ENCODE measurements around the gene RING1.
A peak's percentile ranks its signal among the peaks of the same experiment; 100 is the strongest.
"Not testable (repeated sequence)": the region's sequence is repeated elsewhere in the genome, so short reads cannot be mapped to it uniquely, and the experiment has no call there.

RING1 gene

DNA sequence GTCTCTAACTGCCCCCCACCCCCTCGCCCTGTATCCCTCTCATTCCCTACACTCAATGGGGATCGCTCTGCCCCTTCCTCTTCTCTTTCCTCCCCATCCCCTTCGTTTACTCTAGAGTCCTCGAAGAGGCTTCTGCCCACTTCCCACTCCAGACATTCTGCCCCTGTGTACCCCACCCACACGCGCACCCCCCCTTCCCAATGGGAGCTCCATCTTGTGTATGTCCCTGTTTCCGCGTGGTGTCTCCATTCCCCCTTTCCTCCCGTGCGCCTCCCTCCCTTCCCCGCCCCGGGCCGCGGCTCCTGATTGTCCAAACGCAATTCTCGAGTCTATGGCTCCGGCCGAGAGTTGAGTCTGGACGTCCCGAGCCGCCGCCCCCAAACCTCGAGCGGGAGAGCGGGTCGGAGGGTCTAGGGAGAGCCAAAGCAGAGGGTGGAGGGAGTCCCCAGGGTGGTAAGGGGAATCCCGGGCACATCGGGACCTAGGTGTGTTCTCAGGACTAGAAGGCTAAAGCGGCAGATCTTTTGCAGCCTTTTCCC, 679 bp upstream of the RING1 start:
- no peak for DNase-seq

DNA sequence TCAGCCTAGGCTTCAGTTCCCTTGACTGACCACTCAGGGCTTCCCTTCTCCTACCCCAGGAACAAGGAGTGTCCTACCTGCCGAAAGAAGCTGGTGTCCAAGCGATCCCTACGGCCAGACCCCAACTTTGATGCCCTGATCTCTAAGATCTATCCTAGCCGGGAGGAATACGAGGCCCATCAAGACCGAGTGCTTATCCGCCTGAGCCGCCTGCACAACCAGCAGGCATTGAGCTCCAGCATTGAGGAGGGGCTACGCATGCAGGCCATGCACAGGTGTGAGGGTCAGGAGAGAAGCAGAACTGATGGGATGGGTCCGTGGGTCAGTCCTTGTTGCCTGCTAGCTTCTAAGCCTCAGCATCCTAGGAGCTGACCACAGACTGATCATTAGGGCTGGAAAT, 1.6 kb downstream of the RING1 start:
- DNase-seq: no peak

DNA sequence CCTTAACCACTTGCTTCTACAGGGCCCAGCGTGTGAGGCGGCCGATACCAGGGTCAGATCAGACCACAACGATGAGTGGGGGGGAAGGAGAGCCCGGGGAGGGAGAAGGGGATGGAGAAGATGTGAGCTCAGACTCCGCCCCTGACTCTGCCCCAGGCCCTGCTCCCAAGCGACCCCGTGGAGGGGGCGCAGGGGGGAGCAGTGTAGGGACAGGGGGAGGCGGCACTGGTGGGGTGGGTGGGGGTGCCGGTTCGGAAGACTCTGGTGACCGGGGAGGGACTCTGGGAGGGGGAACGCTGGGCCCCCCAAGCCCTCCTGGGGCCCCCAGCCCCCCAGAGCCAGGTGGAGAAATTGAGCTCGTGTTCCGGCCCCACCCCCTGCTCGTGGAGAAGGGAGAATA, 2.8 kb downstream of the RING1 start:
- no peak for DNase-seq

DNA sequence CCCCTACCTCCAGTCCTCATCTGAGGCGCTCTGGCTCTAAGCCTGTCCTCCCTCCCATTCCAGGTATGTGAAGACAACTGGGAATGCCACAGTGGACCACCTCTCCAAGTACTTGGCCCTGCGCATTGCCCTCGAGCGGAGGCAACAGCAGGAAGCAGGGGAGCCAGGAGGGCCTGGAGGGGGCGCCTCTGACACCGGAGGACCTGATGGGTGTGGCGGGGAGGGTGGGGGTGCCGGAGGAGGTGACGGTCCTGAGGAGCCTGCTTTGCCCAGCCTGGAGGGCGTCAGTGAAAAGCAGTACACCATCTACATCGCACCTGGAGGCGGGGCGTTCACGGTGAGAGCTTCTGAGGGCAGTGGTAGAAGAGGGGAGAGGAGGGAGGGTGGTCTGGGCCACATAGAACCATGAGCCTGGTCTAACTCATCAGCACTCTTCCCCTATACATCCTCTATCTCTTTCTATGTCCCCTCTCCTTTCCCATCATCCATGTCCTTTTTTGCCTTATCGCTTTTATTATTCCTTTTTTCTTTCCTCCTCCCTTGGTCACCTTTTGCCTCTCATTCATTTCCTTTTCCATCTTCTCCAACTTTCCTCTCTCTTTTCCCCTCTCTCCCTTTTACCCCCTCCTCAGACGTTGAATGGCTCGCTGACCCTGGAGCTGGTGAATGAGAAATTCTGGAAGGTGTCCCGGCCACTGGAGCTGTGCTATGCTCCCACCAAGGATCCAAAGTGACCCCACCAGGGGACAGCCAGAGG, 3.5 kb downstream of the RING1 start:
- no peak for DNase-seq

DNA sequence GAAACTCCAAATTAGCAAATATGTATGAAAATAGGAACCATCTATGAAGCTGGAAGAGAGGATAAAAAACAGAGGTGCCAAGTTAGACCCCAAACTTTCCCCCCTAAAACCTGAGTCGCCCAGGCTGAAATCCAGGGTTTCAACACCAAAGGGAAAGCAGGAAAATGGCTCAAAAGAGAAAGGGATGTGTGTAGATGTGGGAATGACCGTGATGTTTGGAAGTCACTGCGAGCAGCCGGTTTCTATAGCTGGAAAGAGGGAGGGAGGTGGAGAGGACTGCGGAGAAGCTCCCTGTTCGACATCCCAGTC, 4.5 kb downstream of the RING1 start:
- no peak for DNase-seq

DNA sequence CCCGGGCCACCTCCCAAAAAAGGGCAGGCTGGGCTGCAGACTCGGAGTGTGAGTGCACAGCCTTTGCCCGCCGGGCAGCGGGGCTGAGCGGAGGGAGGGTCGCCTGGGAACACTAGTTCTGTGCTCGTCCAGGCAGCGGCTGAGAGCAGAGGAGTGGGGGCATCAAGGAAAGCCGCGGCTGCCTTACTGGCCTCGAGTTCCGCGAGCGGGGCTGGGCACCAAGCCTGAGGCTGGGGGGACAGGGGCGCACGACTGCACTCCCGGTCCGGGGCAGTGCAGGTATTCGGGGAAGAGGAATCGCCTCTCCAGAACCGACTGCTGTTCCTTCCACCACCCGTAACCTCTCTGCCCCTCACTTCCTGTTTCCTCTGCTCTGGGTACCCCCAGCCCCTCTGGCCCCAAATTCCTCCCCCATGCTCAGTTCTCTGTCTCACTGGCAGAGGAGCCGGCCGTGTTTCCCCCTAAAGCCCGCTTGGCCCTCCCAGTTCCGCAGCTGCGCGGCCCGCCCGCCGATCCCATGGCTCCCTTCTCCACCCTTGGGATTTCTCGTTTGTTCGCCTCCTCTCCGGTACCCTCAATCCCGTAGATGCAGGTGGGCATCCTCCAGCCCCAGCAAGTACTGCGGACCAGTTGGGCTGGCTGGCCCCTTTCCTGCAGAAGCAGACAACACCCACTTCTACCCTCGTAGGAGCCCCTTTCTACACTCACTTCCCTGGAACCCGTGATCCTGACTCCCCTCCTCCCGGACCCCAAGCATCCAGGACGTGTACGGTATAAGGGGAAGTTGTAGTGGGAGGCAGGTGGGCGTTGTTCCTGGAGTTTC, 5.1 kb downstream of the RING1 start:
- no peak for DNase-seq

DNA sequence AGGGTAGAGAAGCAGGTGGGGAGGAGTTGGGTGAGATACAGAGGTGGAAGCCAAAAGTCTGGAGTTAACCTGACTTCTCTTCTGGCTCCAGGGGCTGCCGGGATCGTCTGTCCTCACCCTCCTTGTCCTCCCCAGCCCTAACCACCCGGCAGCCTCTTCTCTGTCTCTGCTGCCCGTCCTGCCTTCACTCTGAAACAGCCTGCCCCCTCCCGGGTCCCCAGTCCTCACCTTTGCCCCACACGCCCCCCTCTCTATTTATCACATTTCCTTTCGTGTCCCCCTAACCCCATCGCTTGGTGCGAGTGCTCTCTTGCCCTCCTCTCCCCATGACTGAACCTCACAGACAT, 5.7 kb downstream of the RING1 start:
- DNase-seq: no peak

GRCh38 chr6:33215271-33216116, 7.2 kb downstream of the RING1 start:
- no peak for DNase-seq

DNA sequence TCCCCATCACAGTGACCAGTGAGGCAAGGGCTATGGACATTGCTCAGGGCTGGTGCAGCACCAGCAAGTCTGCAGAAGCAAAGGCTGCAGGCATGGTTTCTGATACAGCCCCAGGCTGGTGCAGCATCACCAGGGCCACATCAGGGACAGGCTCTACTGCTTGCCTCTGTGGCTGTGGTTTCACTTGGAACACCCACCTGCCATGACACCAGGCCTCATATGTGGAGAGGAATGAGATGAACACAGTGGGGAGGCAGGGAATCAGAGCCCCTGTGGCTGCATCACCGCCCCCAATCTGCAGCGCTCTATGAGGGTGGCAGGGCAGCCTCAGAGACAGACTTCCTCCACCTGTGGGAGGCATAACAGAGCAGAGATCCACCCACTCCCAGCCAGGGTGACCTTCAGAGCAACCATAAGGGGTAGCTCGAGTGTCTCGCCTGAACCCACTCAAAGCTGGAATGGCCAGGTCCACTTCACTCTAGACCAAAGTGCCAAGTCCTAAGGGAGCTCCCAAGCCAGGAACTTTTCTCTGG, 7.9 kb downstream of the RING1 start:
- no peak for DNase-seq

- DNase-seq: no peak
These were observed 8.9 kb downstream of the RING1 start for GRCh38 chr6:33217246-33217645.

- no peak for DNase-seq
These were observed 9.4 kb downstream of the RING1 start for GRCh38 chr6:33217681-33218080.

GRCh38 chr6:33226503-33227120, 18.3 kb downstream of the RING1 start:
- not testable (repeated sequence) for DNase-seq

DNA sequence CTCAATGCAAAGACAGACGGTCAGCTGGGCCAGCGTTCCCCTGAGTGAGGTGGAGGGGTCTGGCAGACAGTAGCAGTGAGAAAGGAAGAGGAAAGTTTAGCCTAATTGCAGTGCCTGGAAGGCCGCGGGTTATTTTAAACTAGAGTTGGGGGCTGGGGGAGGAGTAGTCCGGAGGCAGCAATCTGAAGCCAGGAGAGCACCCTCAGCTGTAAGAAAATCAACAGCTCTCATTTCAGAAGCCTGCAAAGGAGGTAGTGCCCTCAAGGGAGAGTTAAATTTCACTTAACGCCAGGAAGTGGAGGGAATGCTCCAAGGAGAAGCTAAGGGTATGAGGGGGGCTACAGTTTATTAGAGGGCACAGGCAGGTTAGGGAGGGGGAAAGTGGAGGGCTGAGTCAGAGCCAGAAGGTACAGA, 26.9 kb downstream of the RING1 start:
- DNase-seq: no peak

GRCh38 chr6:33236328-33236727, 28.0 kb downstream of the RING1 start:
- no peak for DNase-seq

GRCh38 chr6:33236852-33237251, 28.6 kb downstream of the RING1 start:
- no peak for DNase-seq

DNA sequence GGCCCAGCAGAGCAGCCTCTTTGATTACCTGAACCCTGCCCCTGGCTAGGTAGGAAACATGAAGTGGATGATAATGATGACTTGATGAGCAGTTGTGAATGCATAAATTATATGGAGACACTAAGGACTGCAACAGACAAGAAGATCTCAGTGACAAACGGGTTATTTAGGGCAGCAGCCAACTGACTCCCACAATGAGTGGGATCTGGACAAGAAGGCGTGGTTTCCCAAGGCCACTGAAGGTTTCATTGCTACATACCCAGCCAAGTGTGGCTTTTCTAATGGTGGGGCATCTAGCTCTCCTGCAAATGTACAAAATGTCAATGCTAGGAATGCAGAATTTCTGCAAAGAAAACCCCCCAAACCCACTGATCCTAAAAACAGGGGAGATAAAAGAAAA, 29.4 kb downstream of the RING1 start:
- DNase-seq: no peak

- no peak for DNase-seq
These were observed 33.7 kb downstream of the RING1 start for GRCh38 chr6:33241968-33242367.

DNA sequence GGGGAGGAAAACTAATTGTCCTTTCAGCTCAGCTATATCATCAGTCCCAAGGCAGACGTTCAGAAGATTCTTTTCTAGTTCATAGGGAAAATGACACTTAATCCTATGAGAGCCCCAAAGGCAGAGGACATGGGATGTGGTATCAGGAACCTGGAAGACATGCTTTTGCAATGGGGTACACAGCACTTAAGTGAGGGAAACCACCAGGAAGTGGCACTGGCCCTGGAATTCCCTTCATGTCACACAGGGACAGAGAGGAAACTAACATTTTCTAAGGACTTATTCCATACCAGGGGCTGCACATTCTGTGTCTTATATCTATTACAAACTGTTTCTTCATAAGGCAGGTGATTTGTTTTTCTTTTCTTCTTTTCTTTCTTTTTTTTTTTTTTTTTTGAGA, 35.2 kb downstream of the RING1 start:
- DNase-seq: no peak

GRCh38 chr6:33247977-33248642, 39.8 kb downstream of the RING1 start:
- DNase-seq: peak; percentile 87

- no peak for DNase-seq
These were observed 40.3 kb downstream of the RING1 start for GRCh38 chr6:33248643-33248931.

- DNase-seq: peak; percentile 99
These were observed 40.8 kb downstream of the RING1 start for GRCh38 chr6:33248932-33249731.

Measured in CD4-positive, alpha-beta T cell treated with Interleukin-4 for 4 hours (primary cell).